Lung (tissue), 12 donors: ENCODE data around the gene GDPD2. TPM values are rescaled to one million over a fixed set of nuclear protein-coding genes. Genes with fewer than 3 reads are reported as not detected.

Source experiments
- ATAC-seq: fragments of 200-7000 bp; cut with Tn5 transposase; one replicate; pipeline ENCODE4 v1.9.1; 2020; ENCODE audit warnings: moderate number of reproducible peaks; ENCODE audit not compliant: insufficient read depth, low FRiP score
- DNase-seq, 3 donors: peaks; one replicate each; pipeline ENCODE4 v3.0.0-alpha.2; 2013 to 2017
- H3K27ac ChIP-seq, 2 donors: one replicate each; pipeline ENCODE4 v1.5.1; 2013; ENCODE audit warnings: mild to moderate bottlenecking in 2 of 2, moderate library complexity in 2 of 2, control low read depth in 1 of 2, inconsistent platforms in 1 of 2, low read depth in 1 of 2, low read length in 1 of 2
- H3K27me3 ChIP-seq, 3 donors: one replicate each; pipeline ENCODE4 v1.5.1; 2013; ENCODE audit warnings: low read length in 2 of 3; ENCODE audit not compliant: control insufficient read depth in 3 of 3, insufficient read depth in 3 of 3
- H3K36me3 ChIP-seq, 4 donors: one replicate each; pipeline ENCODE4 v1.5.1; 2013; ENCODE audit warnings: low read length in 4 of 4, mild to moderate bottlenecking in 1 of 4, moderate library complexity in 1 of 4; ENCODE audit not compliant: control insufficient read depth in 4 of 4, insufficient read depth in 4 of 4
- H3K4me1 ChIP-seq, 5 donors: one replicate each; pipeline ENCODE4 v1.5.1; 2013; ENCODE audit warnings: low read length in 5 of 5, mild to moderate bottlenecking in 2 of 5, moderate library complexity in 1 of 5; ENCODE audit not compliant: control insufficient read depth in 5 of 5, insufficient read depth in 5 of 5
- H3K4me3 ChIP-seq: one replicate; pipeline ENCODE4 v1.5.1; 2013; ENCODE audit warnings: mild to moderate bottlenecking, control low read depth, moderate library complexity
- H3K9ac ChIP-seq, 2 donors: one replicate each; pipeline ENCODE4 v1.5.1; 2013; ENCODE audit warnings: low read length in 2 of 2, control low read depth in 1 of 2; ENCODE audit not compliant: insufficient read depth in 1 of 2
- H3K9me3 ChIP-seq, 4 donors: one replicate each; pipeline ENCODE4 v1.5.1; 2013; ENCODE audit warnings: low read length in 3 of 4, mild to moderate bottlenecking in 1 of 4, moderate library complexity in 1 of 4; ENCODE audit not compliant: control insufficient read depth in 4 of 4, insufficient read depth in 3 of 4
- CTCF ChIP-seq: IDR thresholded peaks from 2 replicates; pipeline ENCODE4 v1.5.1; 2012; ENCODE audit warnings: mild to moderate bottlenecking; ENCODE audit errors: control extremely low read depth, extremely low read depth
- WGBS, 2 donors: extraction: QIAGEN DNeasy Blood & Tissue Kit; methylation state at CpG; one replicate each; pipeline ENCODE4 v1.1.7; 2013; 5-methylcytosine and 5-hydroxymethylcytosine counted together
- polyA plus RNA-seq, 2 donors: library from polyadenylated mRNA; stranded (reverse); fragments of 200-250 nt; gene quantifications; one replicate each; pipeline ENCODE4 v1.2.1, GENCODE V29; 2013
- total RNA-seq, 2 donors: library from RNA; depleted of rRNA in 1 of 2; stranded (reverse); fragments of >200 nt in 1 of 2; gene quantifications; one replicate each; pipeline ENCODE4 v1.2.1, GENCODE V29; 2014 to 2021
- donor health status: control.
- donor health status: control.
- donor health status: Bipolar disorder and iron deficiency.
- donor health status: healthy.
- donor health status: DM: yes; HTN: yes; CAD: no.

The GDPD2 gene
- total and polyA plus RNA-seq, 4 donors, result not detected

DNA sequence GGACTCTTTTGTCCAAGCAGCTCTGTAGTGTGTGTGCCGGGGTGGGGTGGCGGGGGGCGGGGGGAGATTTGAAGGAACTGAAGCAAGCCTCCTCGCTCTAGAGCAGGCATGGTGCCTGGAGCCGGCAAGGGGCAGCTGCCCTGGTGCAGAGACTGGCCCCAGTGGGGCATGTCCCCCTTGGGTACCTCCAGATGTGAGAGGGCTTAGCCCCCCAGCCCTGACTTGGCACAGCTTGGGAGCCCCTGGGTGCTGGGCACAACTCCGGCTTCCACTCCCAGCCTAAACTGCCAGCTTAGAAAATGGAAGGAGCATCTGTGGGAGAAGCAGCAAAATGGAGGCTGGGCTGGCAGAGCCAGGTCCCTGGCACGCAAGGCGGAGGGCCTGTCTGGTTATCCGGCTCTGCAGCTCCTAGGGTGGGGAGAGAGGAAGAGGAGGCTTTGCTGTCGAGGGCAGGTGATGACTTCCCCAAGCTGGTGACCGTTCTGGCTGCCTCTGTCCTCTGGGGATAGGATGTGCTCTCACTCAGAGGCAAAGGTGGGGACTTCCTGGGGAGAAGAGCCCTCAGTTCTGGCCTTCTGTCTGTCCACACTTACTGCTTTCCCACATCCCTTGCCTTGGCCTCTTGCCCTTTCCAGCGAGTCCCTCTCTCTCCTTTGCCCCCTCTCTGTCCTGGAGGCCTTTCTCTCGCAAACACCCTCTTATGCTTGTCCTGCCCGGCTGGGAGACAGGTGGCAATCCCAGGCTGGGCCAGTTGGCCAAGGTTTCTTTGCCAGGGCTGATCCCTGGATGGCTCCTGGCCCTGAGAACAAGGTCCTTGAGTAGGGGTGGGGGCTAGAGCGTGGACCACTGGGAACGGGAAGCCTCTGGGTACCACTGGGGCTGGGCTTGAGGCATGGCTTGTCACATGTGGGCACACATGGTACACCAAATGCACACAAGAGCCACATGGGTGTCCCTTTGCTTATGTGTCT, 23.6 kb downstream of the GDPD2 start:
- no peak overlapping the region for H3K4me3 ChIP-seq
- ATAC-seq, result no peak
- TF ChIP-seq CTCF, result no peak
- peaks cover 0 to 3% (median 0%) of the 10 kb centered on the region in 5 donors for H3K4me1 ChIP-seq
- H3K9ac ChIP-seq, result no peak overlapping the region
- peaks cover 0 to 7% (median 0%) of the 10 kb centered on the region in 4 donors for H3K9me3 ChIP-seq
- H3K36me3 ChIP-seq, result no peaks in the 10 kb centered on the region
- no peak for DNase-seq
- H3K27me3 ChIP-seq, result peaks cover 9 to 30% (median 11%) of the 10 kb centered on the region in 3 donors
- H3K27ac ChIP-seq, result no peak overlapping the region
- WGBS, 2 donors, result 70 to 89% methylated on average over 11 to 16 of the region's 16 CpGs

- Histone ChIP-seq H3K4me1 (peaks cover 0 to 5% (median 0%) of the 10 kb centered on the region in 5 donors), H3K4me3 (no peak overlapping the region), H3K9ac (no peak overlapping the region), H3K27ac (no peak overlapping the region), H3K9me3 (peaks cover 0 to 4% (median 0%) of the 10 kb centered on the region in 4 donors), H3K36me3 (no peaks in the 10 kb centered on the region), H3K27me3 (peaks cover 4 to 12% (median 9%) of the 10 kb centered on the region in 3 donors)
- ATAC-seq, result no peak
- DNase-seq, result no peak
- no peak for TF ChIP-seq CTCF
- WGBS, 2 donors, result 89 to 100% methylated on average over 3 to 14 of the region's 14 CpGs
These were observed 26.4 kb downstream of the GDPD2 start for GRCh38 chrX:70449457-70449966.

DNA sequence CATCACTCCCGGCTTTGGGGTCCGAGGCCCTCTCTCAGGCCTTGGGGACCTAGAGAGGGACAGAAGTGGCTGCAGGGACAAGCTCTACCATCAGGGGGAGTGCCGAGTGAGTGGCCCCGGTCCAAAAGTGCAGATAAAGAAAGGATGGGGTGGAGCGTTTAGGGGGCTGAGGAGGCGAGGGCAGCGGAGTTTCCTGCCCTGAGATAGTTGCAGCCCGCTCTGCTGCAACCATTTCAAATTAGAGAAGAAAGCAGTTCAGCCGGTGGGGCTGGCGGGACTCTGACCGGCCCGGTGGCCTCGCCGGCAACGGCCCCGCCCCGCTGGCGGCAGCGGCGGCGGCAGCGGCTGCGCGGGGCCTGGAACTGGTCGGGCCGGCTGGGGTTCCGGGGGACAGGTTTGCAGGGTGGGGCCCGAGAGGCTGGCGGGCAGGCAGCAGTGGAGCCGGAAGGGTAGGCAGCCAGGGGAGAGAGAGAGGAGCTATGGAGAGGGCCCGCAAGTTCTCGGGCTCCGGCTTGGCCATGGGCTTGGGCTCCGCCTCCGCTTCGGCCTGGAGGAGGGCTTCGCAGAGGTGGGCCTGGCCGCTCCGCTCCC, 29.1 kb downstream of the GDPD2 start:
- Histone ChIP-seq H3K9me3 (no peaks in the 10 kb centered on the region), H3K27me3 (no peaks in the 10 kb centered on the region), H3K4me3 (peak overlapping the region; percentile 18), H3K36me3 (no peaks in the 10 kb centered on the region), H3K9ac (peak overlapping the region; percentile 14 to 55), H3K27ac (peak overlapping the region; percentile 22 to 55), H3K4me1 (peaks cover 0 to 7% (median 0%) of the 10 kb centered on the region in 5 donors)
- TF ChIP-seq CTCF, result peak; percentile 16
- WGBS, 2 donors, result 2 to 25% methylated on average over 14 to 39 of the region's 39 CpGs
- DNase-seq (peak; percentile 70 to 74 (median 70)), ATAC-seq (peak; percentile 36)
